ENCODE results near the gene ARHGAP20. TPM values are rescaled to one million over a fixed set of nuclear protein-coding genes. Genes with fewer than 3 reads are reported as not detected.

The ARHGAP20 gene
- total and polyA plus RNA-seq, 2 donors (not counting 1 experiment from before 2014, with no cell fraction given), result 9.4 to 18.1 TPM

DNA sequence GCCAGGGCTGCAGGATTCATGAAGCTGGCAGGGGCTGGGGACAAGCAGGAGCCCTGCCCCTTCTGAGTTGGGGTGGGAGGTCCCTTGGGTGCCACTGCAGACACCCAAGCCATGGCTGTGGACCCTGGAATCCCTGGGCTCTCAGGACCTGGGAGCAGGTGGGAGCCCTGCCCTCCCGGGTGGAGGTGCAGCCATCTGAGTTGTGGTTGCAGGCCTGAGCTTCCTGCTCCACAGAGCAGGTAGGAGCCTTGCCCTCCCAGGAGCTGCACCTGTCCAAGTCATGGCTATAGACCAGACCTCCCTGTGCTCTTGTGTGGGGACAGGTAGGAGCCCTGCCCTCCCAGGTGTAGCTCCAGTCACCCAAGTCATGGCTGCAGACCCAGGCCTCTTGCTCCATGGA, 113.5 kb downstream of the ARHGAP20 start:
- Histone ChIP-seq H3K4me3 (replicated peaks in 1 of 4; ENCODE audit: control extremely low read depth in 1 of 4, insufficient read depth in 1 of 4, low read depth in 3 of 4, low read length in 4 of 4) (no peak overlapping the region), H3K4me2 (ENCODE audit: extremely low read depth, insufficient read depth, low read length) (no peak overlapping the region), H3K27ac (ENCODE audit: insufficient read depth, low read length) (no peak overlapping the region), H3K9ac (ENCODE audit: insufficient read depth, low read length) (no peak overlapping the region), H3K79me2 (ENCODE audit: control insufficient read depth, insufficient read depth, low read length) (no peaks in the 10 kb centered on the region), H3K4me1 (ENCODE audit: control insufficient read depth, extremely low read depth, insufficient read depth, low read length) (no peaks in the 10 kb centered on the region), H2AFZ (ENCODE audit: low read length) (no peak overlapping the region), H3K27me3 (ENCODE audit: control insufficient read depth, insufficient read depth, low read length) (no peaks in the 10 kb centered on the region), H3K9me3 (ENCODE audit: control insufficient read depth, insufficient read depth, low read depth, low read length) (no peaks in the 10 kb centered on the region), H3K36me3 (ENCODE audit: control insufficient read depth, insufficient read depth, low read length) (no peaks in the 10 kb centered on the region), H4K20me1 (ENCODE audit: control insufficient read depth, extremely low read depth, insufficient read depth, low read length) (no peaks in the 10 kb centered on the region)
- TF ChIP-seq EZH2 (IDR thresholded peaks at IDR 0.05; ENCODE audit: low read length, missing control alignments), result no peak
- TF ChIP-seq, protein P1, sequence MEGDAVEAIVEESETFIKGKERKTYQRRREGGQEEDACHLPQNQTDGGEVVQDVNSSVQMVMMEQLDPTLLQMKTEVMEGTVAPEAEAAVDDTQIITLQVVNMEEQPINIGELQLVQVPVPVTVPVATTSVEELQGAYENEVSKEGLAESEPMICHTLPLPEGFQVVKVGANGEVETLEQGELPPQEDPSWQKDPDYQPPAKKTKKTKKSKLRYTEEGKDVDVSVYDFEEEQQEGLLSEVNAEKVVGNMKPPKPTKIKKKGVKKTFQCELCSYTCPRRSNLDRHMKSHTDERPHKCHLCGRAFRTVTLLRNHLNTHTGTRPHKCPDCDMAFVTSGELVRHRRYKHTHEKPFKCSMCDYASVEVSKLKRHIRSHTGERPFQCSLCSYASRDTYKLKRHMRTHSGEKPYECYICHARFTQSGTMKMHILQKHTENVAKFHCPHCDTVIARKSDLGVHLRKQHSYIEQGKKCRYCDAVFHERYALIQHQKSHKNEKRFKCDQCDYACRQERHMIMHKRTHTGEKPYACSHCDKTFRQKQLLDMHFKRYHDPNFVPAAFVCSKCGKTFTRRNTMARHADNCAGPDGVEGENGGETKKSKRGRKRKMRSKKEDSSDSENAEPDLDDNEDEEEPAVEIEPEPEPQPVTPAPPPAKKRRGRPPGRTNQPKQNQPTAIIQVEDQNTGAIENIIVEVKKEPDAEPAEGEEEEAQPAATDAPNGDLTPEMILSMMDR (conservative IDR thresholded peaks at IDR 0.05 in 1 of 2, IDR thresholded peaks at IDR 0.05 in 1 of 2; ENCODE audit: low read depth in 1 of 2, low read length in 2 of 2), result no peak
- no peak for DNase-seq (ENCODE audit: low read depth in 2 of 2)

DNA sequence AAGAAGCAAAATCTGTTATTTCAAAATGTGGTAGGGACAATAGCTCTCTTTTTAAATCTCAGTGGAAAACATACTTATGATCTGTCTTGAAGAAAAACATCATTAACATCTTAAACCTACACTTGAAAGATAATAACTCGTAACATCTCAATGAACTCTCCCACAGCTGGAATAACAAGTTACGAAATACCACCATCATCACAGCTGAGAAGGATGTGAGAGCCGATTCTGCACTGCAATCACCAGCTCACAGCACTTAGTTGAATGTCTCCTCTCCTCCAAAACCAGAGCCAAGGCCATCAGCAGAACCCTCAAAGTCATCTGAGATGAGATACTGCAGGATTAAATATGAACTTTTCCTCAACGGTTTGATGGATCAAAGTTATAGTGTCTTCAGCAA, 124.3 kb downstream of the ARHGAP20 start:
- Histone ChIP-seq H3K36me3 (ENCODE audit: control insufficient read depth, insufficient read depth, low read length) (no peaks in the 10 kb centered on the region), H3K4me2 (ENCODE audit: extremely low read depth, insufficient read depth, low read length) (no peak overlapping the region)
- DNase-seq (ENCODE audit: low read depth in 2 of 2), result peak in 1 of 2 donors; percentile 43

DNA sequence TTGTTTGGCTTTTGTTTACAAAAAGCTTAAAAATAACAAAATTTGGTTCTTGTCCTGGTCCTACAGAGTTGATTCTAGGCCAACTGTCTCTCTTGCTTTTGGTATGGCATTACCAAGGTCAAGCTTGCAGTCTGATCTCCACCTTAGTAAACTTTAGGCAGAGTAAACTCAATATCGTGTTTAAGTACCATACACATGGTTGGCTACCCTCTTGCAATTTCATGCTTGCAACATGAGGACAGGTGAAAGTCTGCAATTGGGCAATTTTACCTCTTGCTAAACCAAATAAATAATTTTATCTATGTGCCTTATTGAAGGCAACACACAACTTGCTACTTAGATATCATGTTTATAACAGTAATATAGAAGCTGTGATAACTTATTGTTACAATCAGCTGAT, 125.1 kb downstream of the ARHGAP20 start:
- TF ChIP-seq, protein P1 (conservative IDR thresholded peaks at IDR 0.05 in 1 of 2, IDR thresholded peaks at IDR 0.05 in 1 of 2; ENCODE audit: low read depth in 1 of 2, low read length in 2 of 2), result no peak
- Histone ChIP-seq H3K9me3 (ENCODE audit: control insufficient read depth, insufficient read depth, low read depth, low read length) (no peaks in the 10 kb centered on the region), H3K36me3 (ENCODE audit: control insufficient read depth, insufficient read depth, low read length) (no peaks in the 10 kb centered on the region), H3K4me2 (ENCODE audit: extremely low read depth, insufficient read depth, low read length) (no peak overlapping the region), H3K4me1 (ENCODE audit: control insufficient read depth, extremely low read depth, insufficient read depth, low read length) (no peaks in the 10 kb centered on the region), H3K27me3 (ENCODE audit: control insufficient read depth, insufficient read depth, low read length) (no peaks in the 10 kb centered on the region), H4K20me1 (ENCODE audit: control insufficient read depth, extremely low read depth, insufficient read depth, low read length) (no peaks in the 10 kb centered on the region), H2AFZ (ENCODE audit: low read length) (no peak overlapping the region), H3K27ac (ENCODE audit: insufficient read depth, low read length) (no peak overlapping the region), H3K4me3 (replicated peaks in 1 of 4; ENCODE audit: control extremely low read depth in 1 of 4, insufficient read depth in 1 of 4, low read depth in 3 of 4, low read length in 4 of 4) (no peak overlapping the region), H3K9ac (ENCODE audit: insufficient read depth, low read length) (no peak overlapping the region), H3K79me2 (ENCODE audit: control insufficient read depth, insufficient read depth, low read length) (no peaks in the 10 kb centered on the region)
- DNase-seq (ENCODE audit: low read depth in 2 of 2), result no peak

More for the DNA sequence above, 124.3 kb downstream of the ARHGAP20 start:
- Histone ChIP-seq H4K20me1 (ENCODE audit: control insufficient read depth, extremely low read depth, insufficient read depth, low read length) (no peaks in the 10 kb centered on the region), H3K9ac (ENCODE audit: insufficient read depth, low read length) (no peak overlapping the region), H3K4me3 (replicated peaks in 1 of 4; ENCODE audit: control extremely low read depth in 1 of 4, insufficient read depth in 1 of 4, low read depth in 3 of 4, low read length in 4 of 4) (no peak overlapping the region), H3K9me3 (ENCODE audit: control insufficient read depth, insufficient read depth, low read depth, low read length) (no peaks in the 10 kb centered on the region), H3K27me3 (ENCODE audit: control insufficient read depth, insufficient read depth, low read length) (no peaks in the 10 kb centered on the region), H3K27ac (ENCODE audit: insufficient read depth, low read length) (no peak overlapping the region), H3K79me2 (ENCODE audit: control insufficient read depth, insufficient read depth, low read length) (no peaks in the 10 kb centered on the region), H2AFZ (ENCODE audit: low read length) (no peak overlapping the region), H3K4me1 (ENCODE audit: control insufficient read depth, extremely low read depth, insufficient read depth, low read length) (no peaks in the 10 kb centered on the region)
- TF ChIP-seq, protein P1 (conservative IDR thresholded peaks at IDR 0.05 in 1 of 2, IDR thresholded peaks at IDR 0.05 in 1 of 2; ENCODE audit: low read depth in 1 of 2, low read length in 2 of 2), result no peak
- no peak for TF ChIP-seq EZH2 (IDR thresholded peaks at IDR 0.05; ENCODE audit: low read length, missing control alignments)

Measured in fibroblast of lung (primary cell).